HEK293 (cell line): Measurements from ENCODE around the gene MOSPD3.

Experiments used
- MZF1 ChIP-seq: fragments of 450-650 bp; formaldehyde crosslinking; IDR thresholded peaks from 2 replicates; pipeline ENCODE4 v1.5.1; 2017; ENCODE audit warnings: missing biosample characterization, missing genetic modification characterization, borderline replicate concordance
- ZFP41 ChIP-seq: fragments of 450-650 bp; formaldehyde crosslinking; IDR thresholded peaks from 2 replicates; pipeline ENCODE4 v1.5.1; 2016; ENCODE audit warnings: missing biosample characterization, missing genetic modification characterization, borderline replicate concordance
- ZNF155 ChIP-seq: fragments of 450-650 bp; formaldehyde crosslinking; IDR thresholded peaks from 2 replicates; pipeline ENCODE4 v1.5.1; 2016; ENCODE audit warnings: missing biosample characterization, missing genetic modification characterization
- ZNF391 ChIP-seq: fragments of 450-650 bp; formaldehyde crosslinking; IDR thresholded peaks from 2 replicates; pipeline ENCODE4 v1.5.1; 2016; ENCODE audit warnings: low read depth, missing biosample characterization, missing genetic modification characterization, borderline replicate concordance
- ZNF558 ChIP-seq: fragments of 450-650 bp; formaldehyde crosslinking; IDR thresholded peaks from 2 replicates; pipeline ENCODE4 v1.5.1; 2016; ENCODE audit warnings: missing biosample characterization, missing genetic modification characterization
- ZNF626 ChIP-seq: fragments of 450-650 bp; sonication (Bioruptor Pico); formaldehyde crosslinking; IDR thresholded peaks from 2 replicates; pipeline ENCODE4 v1.5.1; 2018; ENCODE audit warnings: missing biosample characterization, missing genetic modification characterization, inconsistent platforms
- ZSCAN16 ChIP-seq: fragments of 450-650 bp; formaldehyde crosslinking; IDR thresholded peaks from 2 replicates; pipeline ENCODE4 v1.5.1; 2016; ENCODE audit warnings: missing biosample characterization, missing genetic modification characterization
- TF ChIP-seq, protein P1 (sequence below): fragments of 450-650 bp; formaldehyde crosslinking; IDR thresholded peaks from 2 replicates; pipeline ENCODE4 v1.5.1; 2016; ENCODE audit warnings: missing biosample characterization, missing genetic modification characterization
- TF ChIP-seq, protein P2 (sequence below): fragments of 450-650 bp; formaldehyde crosslinking; IDR thresholded peaks from 2 replicates; pipeline ENCODE4 v1.5.1; 2017; ENCODE audit warnings: missing biosample characterization, missing genetic modification characterization
- TF ChIP-seq, protein P3 (sequence below): IDR thresholded peaks from 2 replicates; pipeline ENCODE4 v1.6.1; 2011; ENCODE audit warnings: mild to moderate bottlenecking, low read depth, low read length, borderline replicate concordance
- TF ChIP-seq, protein P4 (sequence below): fragments of 450-650 bp; formaldehyde crosslinking; IDR thresholded peaks from 2 replicates; pipeline ENCODE4 v1.5.1; 2016; ENCODE audit warnings: missing biosample characterization, missing genetic modification characterization

DNA sequence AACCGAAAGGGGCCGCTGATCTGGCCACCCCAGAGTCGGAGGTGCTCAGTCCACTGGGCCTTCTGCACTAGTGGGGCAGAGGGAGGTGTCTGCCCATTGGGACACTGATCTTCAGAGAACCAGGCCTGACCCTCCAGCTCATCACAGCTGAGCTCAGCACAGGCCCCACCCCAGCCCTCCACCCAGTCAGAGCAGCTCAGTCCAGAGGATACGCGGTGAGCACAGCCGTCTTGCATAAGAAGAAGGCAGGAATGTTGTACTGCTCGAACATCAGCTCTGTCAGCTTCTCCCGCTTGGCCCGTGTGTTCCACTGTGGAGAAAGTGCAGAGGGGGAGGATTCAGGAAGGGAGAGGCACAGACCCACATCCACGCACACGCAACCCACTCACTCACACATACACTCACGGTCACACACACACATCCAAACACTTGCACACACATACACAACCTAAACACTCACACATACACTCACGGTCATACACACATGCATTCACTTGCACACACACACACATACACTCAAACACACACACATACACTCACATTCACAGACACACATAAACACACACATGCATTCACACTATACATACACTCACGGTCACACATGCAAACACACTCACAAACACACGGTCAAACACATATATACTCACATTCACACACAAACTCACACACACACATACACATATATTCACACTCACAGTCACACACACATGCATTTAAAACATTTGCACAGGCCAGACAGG, 37.7 kb downstream of the MOSPD3 start:
- TF ChIP-seq ZSCAN16 (tag by site-specific recombination) (no peak), ZFP41 (tag by site-specific recombination) (no peak), ZNF558 (tag by site-specific recombination) (no peak), ZNF155 (tag by site-specific recombination) (no peak), ZNF626 (tag by site-specific recombination) (no peak), MZF1 (tag by site-specific recombination) (no peak), ZNF391 (tag by site-specific recombination) (no peak)
- TF ChIP-seq, protein P1, sequence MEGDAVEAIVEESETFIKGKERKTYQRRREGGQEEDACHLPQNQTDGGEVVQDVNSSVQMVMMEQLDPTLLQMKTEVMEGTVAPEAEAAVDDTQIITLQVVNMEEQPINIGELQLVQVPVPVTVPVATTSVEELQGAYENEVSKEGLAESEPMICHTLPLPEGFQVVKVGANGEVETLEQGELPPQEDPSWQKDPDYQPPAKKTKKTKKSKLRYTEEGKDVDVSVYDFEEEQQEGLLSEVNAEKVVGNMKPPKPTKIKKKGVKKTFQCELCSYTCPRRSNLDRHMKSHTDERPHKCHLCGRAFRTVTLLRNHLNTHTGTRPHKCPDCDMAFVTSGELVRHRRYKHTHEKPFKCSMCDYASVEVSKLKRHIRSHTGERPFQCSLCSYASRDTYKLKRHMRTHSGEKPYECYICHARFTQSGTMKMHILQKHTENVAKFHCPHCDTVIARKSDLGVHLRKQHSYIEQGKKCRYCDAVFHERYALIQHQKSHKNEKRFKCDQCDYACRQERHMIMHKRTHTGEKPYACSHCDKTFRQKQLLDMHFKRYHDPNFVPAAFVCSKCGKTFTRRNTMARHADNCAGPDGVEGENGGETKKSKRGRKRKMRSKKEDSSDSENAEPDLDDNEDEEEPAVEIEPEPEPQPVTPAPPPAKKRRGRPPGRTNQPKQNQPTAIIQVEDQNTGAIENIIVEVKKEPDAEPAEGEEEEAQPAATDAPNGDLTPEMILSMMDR (tag by site-specific recombination), result no peak
- TF ChIP-seq, protein P2, sequence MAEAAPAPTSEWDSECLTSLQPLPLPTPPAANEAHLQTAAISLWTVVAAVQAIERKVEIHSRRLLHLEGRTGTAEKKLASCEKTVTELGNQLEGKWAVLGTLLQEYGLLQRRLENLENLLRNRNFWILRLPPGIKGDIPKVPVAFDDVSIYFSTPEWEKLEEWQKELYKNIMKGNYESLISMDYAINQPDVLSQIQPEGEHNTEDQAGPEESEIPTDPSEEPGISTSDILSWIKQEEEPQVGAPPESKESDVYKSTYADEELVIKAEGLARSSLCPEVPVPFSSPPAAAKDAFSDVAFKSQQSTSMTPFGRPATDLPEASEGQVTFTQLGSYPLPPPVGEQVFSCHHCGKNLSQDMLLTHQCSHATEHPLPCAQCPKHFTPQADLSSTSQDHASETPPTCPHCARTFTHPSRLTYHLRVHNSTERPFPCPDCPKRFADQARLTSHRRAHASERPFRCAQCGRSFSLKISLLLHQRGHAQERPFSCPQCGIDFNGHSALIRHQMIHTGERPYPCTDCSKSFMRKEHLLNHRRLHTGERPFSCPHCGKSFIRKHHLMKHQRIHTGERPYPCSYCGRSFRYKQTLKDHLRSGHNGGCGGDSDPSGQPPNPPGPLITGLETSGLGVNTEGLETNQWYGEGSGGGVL (tag by site-specific recombination), result no peak
- TF ChIP-seq, protein P3, sequence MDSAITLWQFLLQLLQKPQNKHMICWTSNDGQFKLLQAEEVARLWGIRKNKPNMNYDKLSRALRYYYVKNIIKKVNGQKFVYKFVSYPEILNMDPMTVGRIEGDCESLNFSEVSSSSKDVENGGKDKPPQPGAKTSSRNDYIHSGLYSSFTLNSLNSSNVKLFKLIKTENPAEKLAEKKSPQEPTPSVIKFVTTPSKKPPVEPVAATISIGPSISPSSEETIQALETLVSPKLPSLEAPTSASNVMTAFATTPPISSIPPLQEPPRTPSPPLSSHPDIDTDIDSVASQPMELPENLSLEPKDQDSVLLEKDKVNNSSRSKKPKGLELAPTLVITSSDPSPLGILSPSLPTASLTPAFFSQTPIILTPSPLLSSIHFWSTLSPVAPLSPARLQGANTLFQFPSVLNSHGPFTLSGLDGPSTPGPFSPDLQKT, result no peak
- TF ChIP-seq, protein P4, sequence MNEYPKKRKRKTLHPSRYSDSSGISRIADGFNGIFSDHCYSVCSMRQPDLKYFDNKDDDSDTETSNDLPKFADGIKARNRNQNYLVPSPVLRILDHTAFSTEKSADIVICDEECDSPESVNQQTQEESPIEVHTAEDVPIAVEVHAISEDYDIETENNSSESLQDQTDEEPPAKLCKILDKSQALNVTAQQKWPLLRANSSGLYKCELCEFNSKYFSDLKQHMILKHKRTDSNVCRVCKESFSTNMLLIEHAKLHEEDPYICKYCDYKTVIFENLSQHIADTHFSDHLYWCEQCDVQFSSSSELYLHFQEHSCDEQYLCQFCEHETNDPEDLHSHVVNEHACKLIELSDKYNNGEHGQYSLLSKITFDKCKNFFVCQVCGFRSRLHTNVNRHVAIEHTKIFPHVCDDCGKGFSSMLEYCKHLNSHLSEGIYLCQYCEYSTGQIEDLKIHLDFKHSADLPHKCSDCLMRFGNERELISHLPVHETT (tag by site-specific recombination), result no peak
